K562 (cell line): ENCODE results near the gene SPOCK2. TPM values are rescaled to one million over a fixed set of nuclear protein-coding genes. Genes with fewer than 3 reads are reported as not detected.

Source experiments
- ARID1B ChIP-seq: fragments of 450-650 bp; IDR thresholded peaks from 2 replicates; pipeline ENCODE4 v1.6.1; 2016; ENCODE audit warnings: antibody characterized with exemption, mild to moderate bottlenecking, inconsistent platforms
- ARID3A ChIP-seq: IDR thresholded peaks from 2 replicates; pipeline ENCODE4 v1.6.1; 2012; ENCODE audit warnings: low read depth, low read length, improper control_type of control experiment, borderline replicate concordance
- ATF7 ChIP-seq: fragments of 450-650 bp; IDR thresholded peaks from 2 replicates; pipeline ENCODE4 v1.7.1; 2014; ENCODE audit warnings: mild to moderate bottlenecking, moderate library complexity
- CBX5 ChIP-seq: IDR thresholded peaks from 2 replicates; pipeline ENCODE4 v1.6.1; 2014; ENCODE audit warnings: low read depth, borderline replicate concordance
- ETS1 ChIP-seq: conservative IDR thresholded peaks from 2 replicates; pipeline ENCODE4 v1.6.1; 2011; ENCODE audit warnings: low read depth, mild to moderate bottlenecking, low read length; ENCODE audit not compliant: control insufficient read depth
- ETV6 ChIP-seq, 3 experiments: fragments of 150-350 bp in 1 of 3; sonication (generic) in 1 of 3; formaldehyde crosslinking in 1 of 3; IDR thresholded peaks; 2 replicates each; pipeline versions ENCODE4 v1.6.1 to v1.8.0; 2014 to 2022; ENCODE audit warnings: borderline replicate concordance in 2 of 3, low read depth in 2 of 3, antibody characterized with exemption in 1 of 3, low read length in 1 of 3, mild to moderate bottlenecking in 1 of 3, missing genetic modification reagents in 1 of 3
- HDAC2 ChIP-seq: fragments of 450-650 bp; IDR thresholded peaks from 2 replicates; pipeline ENCODE4 v1.6.1; 2016; ENCODE audit warnings: mild to moderate bottlenecking
- JUN ChIP-seq, 2 experiments: sonication (generic) in 1 of 2; formaldehyde crosslinking in 1 of 2; IDR thresholded peaks; 2 replicates each; pipeline versions ENCODE4 v1.6.1 to v1.8.0; 2012 to 2022; ENCODE audit warnings: borderline replicate concordance in 2 of 2, mild to moderate bottlenecking in 2 of 2, improper control_type of control experiment in 1 of 2, low read depth in 1 of 2, low read length in 1 of 2, missing genetic modification reagents in 1 of 2
- KLF1 ChIP-seq: fragments of 450-650 bp; IDR thresholded peaks from 2 replicates; pipeline ENCODE4 v1.6.1; 2016; ENCODE audit warnings: missing genetic modification characterization, missing compliant biosample characterization
- MAFK ChIP-seq: IDR thresholded peaks from 2 replicates; pipeline ENCODE4 v1.6.1; 2011; ENCODE audit warnings: low read length, improper control_type of control experiment
- MTA3 ChIP-seq: fragments of 450-650 bp; formaldehyde crosslinking; IDR thresholded peaks from 2 replicates; pipeline ENCODE4 v1.6.1; 2017; ENCODE audit warnings: mild to moderate bottlenecking, borderline replicate concordance
- TEAD1 ChIP-seq, 2 experiments: fragments of 450-650 bp in 1 of 2; sonication (generic) in 1 of 2; formaldehyde crosslinking; IDR thresholded peaks; 2 replicates each; pipeline versions ENCODE4 v1.4.0 to v1.8.0; 2020 to 2022; ENCODE audit warnings: mild to moderate bottlenecking in 2 of 2, missing genetic modification reagents in 1 of 2
- TRIM25 ChIP-seq: fragments of 450-650 bp; IDR thresholded peaks from 2 replicates; pipeline ENCODE4 v1.7.0; 2016; ENCODE audit warnings: borderline replicate concordance
- ZHX1 ChIP-seq: fragments of 150-350 bp; conservative IDR thresholded peaks from 2 replicates; pipeline ENCODE4 v1.6.1; 2014; ENCODE audit warnings: low read length
- ZNF277 ChIP-seq: fragments of 250-450 bp; sonication (Bioruptor Pico); IDR thresholded peaks from 2 replicates; pipeline ENCODE4 v1.8.0; 2022; ENCODE audit warnings: inconsistent platforms, mild to moderate bottlenecking, moderate library complexity, borderline replicate concordance
- ZZZ3 ChIP-seq: fragments of 450-650 bp; IDR thresholded peaks from 2 replicates; pipeline ENCODE4 v1.6.1; 2016; ENCODE audit warnings: antibody characterized with exemption, mild to moderate bottlenecking, moderate library complexity
- polyA plus RNA-seq, 8 experiments: library from polyadenylated mRNA; depleted of rRNA in 4 of 8; stranded (reverse) in 5 of 8; unstranded in 3 of 8; fragments of >200 nt; fragmentation: Nextera tagmentation in 2 of 8; fragmentation: Illumina TruSeq in 1 of 8; extraction: Ambion mirVana in 2 of 8; extraction: Trizol in 1 of 8; gene quantifications; 2 replicates each; pipeline versions ENCODE4 v1.2.1 to v1.2.3, GENCODE V29; 2011 to 2014; ENCODE audit warnings: inconsistent platforms in 1 of 8, missing spikeins in 1 of 8
- total RNA-seq, 7 experiments: library from RNA; depleted of rRNA in 6 of 7; stranded (reverse); fragments of >200 nt in 6 of 7; fragmentation: Illumina TruSeq in 2 of 7; extraction: Trizol in 2 of 7; gene quantifications; 2 replicates each; pipeline versions ENCODE4 v1.2.1 to v1.2.3, GENCODE V29; 2011 to 2021; ENCODE audit warnings: low replicate concordance in 1 of 7

Gene SPOCK2
- total and polyA plus RNA-seq, 9 of the 15 experiments (the other 6 are each of a cell fraction or from before 2014, with no cell fraction given) = 0.04 to 0.86 (median 0.11) TPM; not detected in 2

- TF ChIP-seq ARID3A = 0 out of 2 replicates have a peak, but pooled peaks have one; percentile 61
- TF ChIP-seq TEAD1 (CRISPR knock-in tag; IDR thresholded peaks at IDR 0.05) = peak in 1 of 2 experiments; percentile 51; a peak in 2 of 4 replicates
- TF ChIP-seq MAFK = 0 out of 2 replicates have a peak, but pooled peaks have one; percentile 3
- peak; percentile 60; the same call in 1 of the 2 replicates for TF ChIP-seq JUN (IDR thresholded peaks at IDR 0.05; ENCODE audit: borderline replicate concordance, low read depth, low read length)
- 0 out of 2 replicates have a peak, but pooled peaks have one; percentile 23 for TF ChIP-seq JUN (CRISPR knock-in tag; IDR thresholded peaks at IDR 0.05; ENCODE audit: borderline replicate concordance)
- TF ChIP-seq MTA3 = 0 out of 2 replicates have a peak, but pooled peaks have one; percentile 28
- TF ChIP-seq ZHX1 = peak; percentile 71; the same call in 1 of the 2 replicates
- TF ChIP-seq ZNF277 = no peak
- no peak; the same call in 1 of the 2 replicates for TF ChIP-seq CBX5
- TF ChIP-seq ETV6 (IDR thresholded peaks at IDR 0.05; ENCODE audit: borderline replicate concordance in 1 of 2, low read depth in 2 of 2, low read length in 1 of 2) = no peak
- no peak for TF ChIP-seq ETV6 (CRISPR knock-in tag; IDR thresholded peaks at IDR 0.05; ENCODE audit: borderline replicate concordance)
- TF ChIP-seq HDAC2 = no peak
- no peak for TF ChIP-seq ETS1
- TF ChIP-seq ARID1B = 0 out of 2 replicates have a peak, but pooled peaks have one; percentile 27
- TF ChIP-seq TRIM25 = no peak
- TF ChIP-seq ATF7 = peak; percentile 82
- TF ChIP-seq ZZZ3 = no peak
- TF ChIP-seq KLF1 (tag) = no peak
Measured at GRCh38 chr10:72048450-72049124, 39.8 kb downstream of the SPOCK2 start (continued).
